Calu3 (cell line): Measurements from ENCODE around the gene VDR. TPM values are rescaled to one million over a fixed set of nuclear protein-coding genes. Genes with fewer than 3 reads are reported as not detected.

Experiments used
- BruUV-seq: library from RNA; stranded (reverse); fragments of 400-500 nt; replicated peaks from 2 replicates; lab custom pipeline; 2021; lab: Mats Ljungman, UMichigan
- CTCF ChIA-PET: fragments of 300-600 bp; sonication (Branson Sonifier 250); formaldehyde crosslinking; loops from one replicate; lab custom pipeline; 2022; ENCODE audit warnings: antibody characterized with exemption; lab: Charles Lee
- DNase-seq: peaks from one replicate; pipeline ENCODE4 v3.0.0; 2022
- H3K27ac Mint-ChIP-seq: one replicate; pipeline ENCODE4 v1.8.0; 2022; ENCODE audit warnings: mixed read lengths; ENCODE audit not compliant: unreplicated experiment
- H3K27me3 Mint-ChIP-seq: one replicate; pipeline ENCODE4 v1.8.0; 2022; ENCODE audit warnings: mixed read lengths; ENCODE audit not compliant: unreplicated experiment
- H3K36me3 Mint-ChIP-seq: one replicate; pipeline ENCODE4 v1.8.0; 2022; ENCODE audit warnings: mild to moderate bottlenecking, moderate library complexity, mixed read lengths; ENCODE audit not compliant: insufficient read depth, unreplicated experiment
- H3K4me1 Mint-ChIP-seq: one replicate; pipeline ENCODE4 v1.8.0; 2022; ENCODE audit warnings: mild to moderate bottlenecking, low read depth, mixed read lengths; ENCODE audit not compliant: unreplicated experiment
- H3K4me3 Mint-ChIP-seq: one replicate; pipeline ENCODE4 v1.8.0; 2022; ENCODE audit warnings: mild to moderate bottlenecking, low read depth, moderate library complexity, mixed read lengths; ENCODE audit not compliant: unreplicated experiment
- H3K9me3 Mint-ChIP-seq: one replicate; pipeline ENCODE4 v1.8.0; 2022; ENCODE audit warnings: low read depth, mixed read lengths; ENCODE audit not compliant: unreplicated experiment
- intact Hi-C: fragments of 100-400 bp; cut with micrococcal nuclease; formaldehyde crosslinking; loops from one replicate; pipeline ENCODE4 v1.10.0; 2022; ENCODE audit not compliant: unreplicated experiment
- total RNA-seq: library from RNA; stranded (reverse); gene quantifications from 2 replicates; pipeline ENCODE4 v1.2.3, GENCODE V29; 2022
- TF ChIP-seq, protein P1 (sequence below): fragments of 200-600 bp; IDR thresholded peaks from one replicate; pipeline ENCODE4 v1.8.0; 2022; ENCODE audit warnings: antibody characterized with exemption; ENCODE audit not compliant: unreplicated experiment

VDR gene
- total RNA-seq, 1 experiment from 2014 or later = 10.1 TPM

DNA sequence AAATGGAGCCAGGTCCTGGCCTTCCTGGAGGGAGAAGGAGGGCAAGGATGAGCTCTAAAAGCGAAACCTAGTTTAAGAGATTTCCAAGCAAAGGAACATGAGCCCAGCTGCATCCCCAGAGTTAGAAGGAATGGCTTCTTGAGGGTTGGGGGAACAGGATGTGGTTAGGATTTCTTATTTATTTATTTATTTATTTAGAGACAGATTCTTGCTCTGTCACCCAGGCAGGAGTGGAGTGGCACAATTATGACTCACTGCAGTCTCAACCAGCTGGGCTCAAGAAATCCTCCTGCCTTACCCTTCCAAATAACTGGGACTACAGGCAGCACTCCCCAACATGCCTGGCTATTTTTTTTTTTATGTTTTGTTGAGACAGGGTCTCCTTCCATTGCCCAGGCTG is 33.3 kb upstream of the VDR start:
- H3K36me3 Mint-ChIP-seq = no peaks in the 10 kb centered on the region
- H3K27me3 Mint-ChIP-seq = peaks cover 9% of the 10 kb centered on the region
- TF ChIP-seq, protein P1, sequence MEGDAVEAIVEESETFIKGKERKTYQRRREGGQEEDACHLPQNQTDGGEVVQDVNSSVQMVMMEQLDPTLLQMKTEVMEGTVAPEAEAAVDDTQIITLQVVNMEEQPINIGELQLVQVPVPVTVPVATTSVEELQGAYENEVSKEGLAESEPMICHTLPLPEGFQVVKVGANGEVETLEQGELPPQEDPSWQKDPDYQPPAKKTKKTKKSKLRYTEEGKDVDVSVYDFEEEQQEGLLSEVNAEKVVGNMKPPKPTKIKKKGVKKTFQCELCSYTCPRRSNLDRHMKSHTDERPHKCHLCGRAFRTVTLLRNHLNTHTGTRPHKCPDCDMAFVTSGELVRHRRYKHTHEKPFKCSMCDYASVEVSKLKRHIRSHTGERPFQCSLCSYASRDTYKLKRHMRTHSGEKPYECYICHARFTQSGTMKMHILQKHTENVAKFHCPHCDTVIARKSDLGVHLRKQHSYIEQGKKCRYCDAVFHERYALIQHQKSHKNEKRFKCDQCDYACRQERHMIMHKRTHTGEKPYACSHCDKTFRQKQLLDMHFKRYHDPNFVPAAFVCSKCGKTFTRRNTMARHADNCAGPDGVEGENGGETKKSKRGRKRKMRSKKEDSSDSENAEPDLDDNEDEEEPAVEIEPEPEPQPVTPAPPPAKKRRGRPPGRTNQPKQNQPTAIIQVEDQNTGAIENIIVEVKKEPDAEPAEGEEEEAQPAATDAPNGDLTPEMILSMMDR = no peak
- no peaks in the 10 kb centered on the region for H3K9me3 Mint-ChIP-seq
- intact Hi-C loops = no loop called here
- no peak for DNase-seq
- H3K4me1 Mint-ChIP-seq = no peaks in the 10 kb centered on the region
- H3K4me3 Mint-ChIP-seq = no peak overlapping the region
- no peak overlapping the region for H3K27ac Mint-ChIP-seq
- CTCF ChIA-PET = interaction anchor here (1.2 kb wide), 1 partner anchor 38 kb away, joined by 3 read pairs; no protein-coding TSS in a partner anchor
- BruUV-seq = no TSS peak

DNA sequence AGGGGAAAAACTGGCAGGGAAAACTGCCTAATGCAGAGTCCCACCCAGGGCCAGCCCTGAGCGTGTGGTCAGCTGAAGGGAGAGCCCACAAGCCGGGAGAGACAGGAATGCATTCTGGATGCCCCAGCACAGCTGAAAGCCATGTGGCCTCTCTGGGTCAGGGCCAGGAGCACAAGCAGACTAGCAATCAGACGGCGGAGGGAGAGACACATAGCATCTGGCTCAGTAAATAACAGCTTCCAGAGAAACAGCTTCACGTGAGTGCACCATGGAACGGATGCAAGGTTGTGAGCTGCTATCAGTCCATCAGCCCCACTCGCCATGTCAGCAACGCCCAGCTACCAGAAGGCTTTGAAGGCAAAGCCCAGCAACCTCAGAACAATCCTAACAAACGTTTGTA is 30.4 kb upstream of the VDR start:
- no peak for DNase-seq
- CTCF ChIA-PET = interaction anchor here (0.6 kb wide), 1 partner anchor 1161 kb away, joined by 3 read pairs; no protein-coding TSS in a partner anchor
- TF ChIP-seq, protein P1 = no peak
- Mint-ChIP-seq H3K36me3 (no peaks in the 10 kb centered on the region), H3K4me1 (no peaks in the 10 kb centered on the region), H3K4me3 (no peak overlapping the region), H3K27ac (no peak overlapping the region), H3K9me3 (no peaks in the 10 kb centered on the region), H3K27me3 (peaks cover 35% of the 10 kb centered on the region)
- BruUV-seq = no TSS peak
- intact Hi-C loops = no loop called here

DNA sequence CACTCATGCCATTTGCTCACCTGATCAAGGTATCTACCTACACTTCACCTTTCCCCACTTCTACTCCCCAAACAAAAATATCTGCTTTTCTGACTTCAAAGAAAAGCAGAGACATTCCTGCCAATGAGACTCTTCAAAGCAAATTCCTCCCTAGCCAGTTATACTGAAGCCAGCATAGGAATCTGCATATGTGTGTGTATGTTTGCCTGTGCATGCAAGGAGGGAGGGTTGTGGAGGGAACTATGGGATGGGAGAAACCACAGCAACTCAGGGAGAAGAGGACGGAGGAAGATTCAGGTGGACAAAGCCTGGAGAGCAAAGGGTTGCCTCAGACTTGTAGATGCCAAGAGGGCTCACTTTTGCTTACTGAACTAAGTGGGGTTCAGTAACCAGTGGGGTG is 26.4 kb upstream of the VDR start:
- peaks cover 37% of the 10 kb centered on the region for H3K27me3 Mint-ChIP-seq
- DNase-seq = no peak
- no TSS peak for BruUV-seq
- no peaks in the 10 kb centered on the region for H3K4me1 Mint-ChIP-seq
- intact Hi-C loops = no loop called here
- no peak overlapping the region for H3K27ac Mint-ChIP-seq
- TF ChIP-seq, protein P1 = no peak
- no peak overlapping the region for H3K4me3 Mint-ChIP-seq
- CTCF ChIA-PET = no interaction called here
- H3K9me3 Mint-ChIP-seq = no peaks in the 10 kb centered on the region
- no peaks in the 10 kb centered on the region for H3K36me3 Mint-ChIP-seq

DNA sequence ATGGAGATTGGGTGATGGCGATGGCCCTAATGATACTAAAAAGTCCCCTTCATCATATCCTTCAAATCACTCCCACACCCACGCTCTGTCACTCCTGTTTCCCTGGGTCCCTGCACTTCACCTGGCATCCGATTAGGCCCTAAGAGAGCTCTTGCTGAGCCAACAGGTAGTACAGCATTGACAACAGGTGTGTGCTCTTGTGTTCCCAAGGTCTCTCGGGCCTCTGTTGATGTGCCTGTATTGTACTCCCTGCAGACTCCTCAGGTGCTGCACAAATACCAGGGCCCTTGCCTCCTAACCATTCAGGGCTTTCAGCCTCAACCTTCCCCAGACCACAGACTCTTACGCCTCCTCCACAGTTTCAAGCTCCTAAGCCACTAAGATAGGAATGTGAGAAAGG is 25.8 kb upstream of the VDR start:
- H3K9me3 Mint-ChIP-seq = no peaks in the 10 kb centered on the region
- H3K36me3 Mint-ChIP-seq = no peaks in the 10 kb centered on the region
- intact Hi-C loops = no loop called here
- TF ChIP-seq, protein P1 = no peak
- H3K27ac Mint-ChIP-seq = no peak overlapping the region
- no peak for DNase-seq
- BruUV-seq = no TSS peak
- CTCF ChIA-PET = no interaction called here
- H3K4me3 Mint-ChIP-seq = no peak overlapping the region
- H3K4me1 Mint-ChIP-seq = no peaks in the 10 kb centered on the region
- H3K27me3 Mint-ChIP-seq = peaks cover 37% of the 10 kb centered on the region
